Right hindlimb (tissue), 1 donor: Measurements from ENCODE around the gene PTPRO.

Source experiments
- DNase-seq: peaks from one replicate; pipeline ENCODE4 v3.0.0-alpha.2; 2018

Gene PTPRO

DNA sequence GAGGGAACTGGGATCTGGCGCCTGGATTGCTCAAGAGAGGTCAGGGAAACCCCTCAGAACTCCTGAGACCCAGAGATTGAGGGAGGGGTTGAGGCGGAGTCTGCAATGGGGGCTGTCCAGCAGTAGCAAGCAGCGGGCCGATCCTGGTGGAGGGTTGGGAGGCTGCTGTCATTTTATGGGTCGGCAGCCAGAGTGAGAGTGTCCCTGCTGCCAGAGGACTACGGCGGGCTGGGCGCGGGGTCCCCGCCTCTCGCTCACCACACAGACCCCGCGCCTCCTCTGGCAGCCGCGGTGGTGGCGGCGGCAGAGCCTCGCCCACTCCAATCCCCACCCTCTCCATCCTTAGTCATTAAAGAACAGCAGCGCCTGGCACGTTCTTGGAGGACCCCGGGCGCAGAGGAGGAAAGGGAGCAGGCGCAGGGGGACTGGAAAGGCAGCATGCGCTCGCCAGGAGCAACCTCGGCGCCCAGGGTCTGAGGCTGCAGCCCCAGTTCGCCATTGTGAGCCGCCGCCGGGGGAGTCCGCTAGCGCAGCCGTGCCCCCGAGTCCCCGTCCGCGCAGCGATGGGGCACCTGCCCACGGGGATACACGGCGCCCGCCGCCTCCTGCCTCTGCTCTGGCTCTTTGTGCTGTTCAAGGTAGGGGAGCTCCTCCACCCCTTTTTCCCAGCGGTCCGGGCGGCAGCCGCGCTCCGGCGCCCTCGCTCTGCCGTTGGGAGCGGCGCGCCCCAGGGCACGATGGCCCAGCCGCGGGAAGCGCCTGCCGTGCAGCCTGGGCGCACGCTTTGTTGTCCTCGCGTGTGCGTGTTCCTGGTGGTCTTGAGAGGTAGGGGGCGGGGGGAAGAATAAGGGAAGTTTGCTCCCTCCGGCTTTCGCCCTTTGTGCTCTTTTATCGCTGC is at the start of gene PTPRO:
Gene PTPRO (plus strand): TSS at position 345 of the 898 bp plus-strand sequence.
- DNase-seq = no peak

DNA sequence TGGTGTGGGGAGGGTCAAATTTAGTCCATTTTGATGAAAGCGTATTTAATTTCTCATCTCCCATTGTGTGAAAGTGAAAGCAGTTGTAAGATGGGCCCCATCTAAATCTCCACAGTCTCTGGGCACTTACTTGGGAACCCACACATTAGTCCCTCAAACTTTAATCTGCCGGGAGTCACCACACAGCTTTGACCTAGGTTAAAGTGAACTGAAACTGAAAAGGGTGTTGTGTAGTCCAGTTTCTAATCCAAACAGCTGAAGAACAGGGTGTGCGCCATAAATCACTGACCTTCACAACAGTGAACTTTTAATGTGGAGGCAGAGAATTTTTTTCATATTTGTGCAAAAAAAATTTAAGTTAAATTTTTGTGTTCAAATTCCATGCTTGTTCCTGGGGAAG is 48.4 kb upstream of the PTPRO start:
- DNase-seq = no peak

DNA sequence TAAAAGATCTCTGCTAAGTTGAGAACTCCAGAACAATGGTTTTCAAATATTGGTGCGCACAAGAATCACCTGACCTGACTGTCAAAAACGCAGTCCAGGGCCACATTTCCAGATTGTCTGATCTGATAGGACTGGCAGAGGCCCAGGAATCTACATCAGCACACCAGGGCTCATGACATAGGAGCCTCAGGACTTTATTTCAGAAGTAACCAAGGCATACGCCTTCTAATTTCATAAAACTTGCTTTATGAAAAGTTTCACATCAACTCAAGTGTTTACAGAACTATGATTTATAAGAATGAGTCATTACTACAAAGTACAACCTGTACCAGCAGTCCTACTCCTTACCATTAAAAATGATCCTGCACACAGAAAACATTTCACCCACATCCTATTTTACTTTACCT is 47.7 kb upstream of the PTPRO start:
- no peak for DNase-seq

DNA sequence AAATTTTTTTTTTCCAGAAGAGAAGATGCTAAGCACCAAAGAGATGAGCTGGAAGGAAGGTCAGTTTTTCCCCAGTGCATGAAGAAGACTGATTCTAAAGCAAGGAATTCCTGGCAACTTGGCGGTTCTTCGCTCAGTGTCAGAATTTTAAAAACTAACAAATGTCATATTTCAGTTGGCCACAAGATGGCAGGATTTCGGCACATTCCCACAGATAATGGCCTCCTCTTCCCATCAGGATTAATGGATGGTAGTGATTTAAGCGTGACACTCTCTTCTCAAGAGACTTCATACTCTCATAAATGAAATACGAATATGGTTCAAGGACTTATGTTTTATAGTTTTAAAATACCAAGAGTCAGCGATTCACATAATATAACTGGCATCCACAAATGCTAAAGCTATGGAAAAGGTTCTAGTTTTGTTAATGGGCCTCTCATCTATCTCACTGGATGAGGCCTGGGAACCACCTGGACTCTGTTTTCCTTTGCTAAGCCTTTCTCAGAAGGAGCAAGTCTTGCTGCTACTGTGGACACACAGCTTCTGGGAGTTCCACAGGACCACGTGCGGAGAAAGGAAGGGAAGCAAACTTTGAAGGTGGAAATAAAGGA is 46.1 kb upstream of the PTPRO start:
- no peak for DNase-seq

DNA sequence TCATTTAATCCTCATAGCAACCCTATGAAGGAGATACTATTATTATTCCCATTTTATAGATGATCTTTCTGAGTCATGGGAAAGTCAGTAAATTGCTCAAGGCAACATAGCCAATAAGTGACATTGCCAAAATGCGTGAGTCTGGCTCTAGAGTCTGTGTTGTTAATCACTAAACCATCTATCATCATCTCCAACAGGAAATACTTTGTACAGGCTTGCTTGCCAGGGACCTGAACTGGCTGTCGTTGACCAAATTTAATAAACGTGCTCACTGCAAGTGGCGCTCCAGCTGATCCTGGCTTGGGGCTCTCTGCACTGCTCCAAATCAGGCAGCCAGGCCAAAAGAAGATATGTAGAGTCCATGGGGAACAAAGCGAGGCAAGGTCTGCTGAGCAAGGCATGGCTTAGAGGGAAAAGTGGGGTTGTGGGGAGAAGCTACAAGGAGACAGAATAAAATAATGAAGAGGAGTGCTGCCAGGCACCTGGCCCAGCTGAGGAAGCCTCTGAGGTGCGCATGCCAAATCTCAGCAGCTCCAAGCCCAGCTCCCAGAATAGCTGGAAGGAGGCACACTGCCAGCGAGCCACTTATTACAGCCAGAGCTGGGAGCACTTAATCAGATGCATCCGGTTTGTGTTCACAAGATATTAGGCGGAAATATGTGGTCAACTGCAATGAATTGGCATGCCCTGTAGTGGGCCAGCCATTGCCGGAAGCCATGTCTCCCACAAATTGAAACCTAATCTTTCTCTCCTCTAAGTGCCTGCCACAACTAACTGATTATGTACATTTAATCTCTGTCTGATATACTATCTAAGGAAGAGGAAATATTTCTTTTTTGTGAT is 43.3 kb upstream of the PTPRO start:
- DNase-seq = peak; percentile 84

GRCh38 chr12:15280930-15281329 is 41.4 kb upstream of the PTPRO start:
- no peak for DNase-seq

GRCh38 chr12:15289192-15289591 is 33.1 kb upstream of the PTPRO start:
- no peak for DNase-seq

DNA sequence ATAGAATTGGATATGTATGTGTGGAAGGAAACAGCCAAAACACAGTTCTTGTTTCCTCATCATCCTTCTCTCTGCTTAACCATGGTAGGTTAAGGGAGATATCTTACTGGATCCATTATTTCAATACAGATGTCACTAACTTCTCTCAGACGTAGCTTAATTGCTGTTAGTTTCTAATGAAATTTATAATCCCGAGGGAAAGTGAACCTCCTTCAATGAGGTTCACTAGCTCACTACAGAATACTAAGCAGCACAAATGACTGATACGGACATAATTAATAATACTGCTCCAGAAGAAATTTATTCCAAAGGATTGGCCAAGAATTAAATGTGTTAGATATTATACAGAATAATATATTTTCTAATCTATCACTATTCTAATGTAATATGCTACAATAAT is 28.6 kb upstream of the PTPRO start:
- no peak for DNase-seq

GRCh38 chr12:15299947-15300346 is 22.4 kb upstream of the PTPRO start:
- no peak for DNase-seq

DNA sequence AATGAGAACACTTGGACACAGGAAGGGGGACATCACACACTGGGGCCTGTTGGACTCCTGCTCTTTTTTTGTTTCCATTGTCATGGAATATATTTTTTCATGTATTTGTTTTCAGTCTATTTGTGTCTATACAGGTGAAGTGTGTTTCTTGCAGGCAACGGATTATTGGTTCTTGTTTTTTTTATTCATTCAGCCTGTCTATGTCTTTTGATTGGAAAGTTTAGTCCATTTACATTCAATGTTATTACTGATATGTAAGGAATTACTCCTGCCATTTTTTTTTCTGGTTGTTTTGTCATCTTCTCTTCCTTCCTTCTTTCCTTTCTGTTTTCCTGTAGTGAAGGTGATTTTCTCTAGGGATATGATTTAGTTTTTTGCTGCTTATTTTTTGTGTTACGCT is 18.0 kb upstream of the PTPRO start:
- no peak for DNase-seq

DNA sequence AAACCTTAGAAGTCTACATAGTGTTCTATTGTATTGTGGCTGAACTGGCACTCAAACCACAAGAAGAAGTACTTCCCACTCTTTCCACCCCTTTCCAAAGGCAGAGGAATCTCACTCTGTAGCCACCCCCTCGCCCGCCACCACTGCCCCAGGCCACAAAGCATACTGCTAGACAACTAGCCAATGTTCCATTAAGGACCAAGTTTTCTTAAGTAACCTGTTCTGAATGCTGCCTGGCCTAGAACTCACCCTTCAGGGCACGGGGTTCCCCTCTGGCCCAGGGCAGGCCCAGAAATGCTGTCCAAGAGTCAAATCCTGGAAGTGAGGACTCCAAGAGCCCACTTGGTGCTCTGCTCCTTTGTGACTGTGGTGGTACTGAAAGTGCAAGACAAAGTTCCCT is 15.7 kb upstream of the PTPRO start:
- DNase-seq = no peak

GRCh38 chr12:15307079-15307478 is 15.2 kb upstream of the PTPRO start:
- DNase-seq = no peak

DNA sequence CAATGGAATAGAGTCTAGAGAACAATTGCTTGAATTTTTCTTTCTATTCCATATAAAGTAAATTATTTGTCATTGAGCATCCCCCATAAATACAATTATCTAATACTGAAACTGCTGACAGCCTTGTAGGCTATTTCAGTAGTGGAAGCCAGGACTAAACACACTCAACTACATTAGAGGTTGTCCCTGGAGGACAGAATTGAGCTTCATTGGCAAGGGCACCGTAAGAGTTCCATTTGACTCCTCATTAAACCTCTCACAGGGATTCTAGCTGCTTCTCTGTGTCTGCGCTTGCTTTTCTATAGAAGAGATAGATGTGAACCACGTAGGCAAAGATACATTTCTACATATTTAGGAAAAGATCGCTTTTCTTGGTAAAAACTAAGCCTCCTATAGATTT is 3.5 kb upstream of the PTPRO start:
- DNase-seq = no peak

DNA sequence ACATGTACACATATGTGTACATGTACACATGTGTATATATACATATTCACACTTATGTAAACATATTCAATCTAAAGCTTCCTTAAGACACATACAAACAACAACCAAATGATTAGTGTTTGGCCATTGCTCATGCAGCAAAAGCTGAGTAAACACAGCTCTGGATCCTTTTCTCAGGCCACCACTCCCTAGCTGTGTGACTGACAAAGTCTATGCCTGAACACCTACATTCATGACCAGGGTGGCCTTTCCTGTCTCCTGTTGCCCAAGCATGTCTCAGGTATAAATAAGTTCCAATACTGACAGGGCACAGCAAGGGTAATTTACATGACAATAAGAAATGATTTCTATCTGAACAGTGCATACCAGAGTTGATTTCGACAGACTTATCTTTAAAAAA is 1.4 kb upstream of the PTPRO start:
- no peak for DNase-seq

- no peak for DNase-seq
These were observed 1.2 kb downstream of the PTPRO start for GRCh38 chr12:15323480-15323879.

DNA sequence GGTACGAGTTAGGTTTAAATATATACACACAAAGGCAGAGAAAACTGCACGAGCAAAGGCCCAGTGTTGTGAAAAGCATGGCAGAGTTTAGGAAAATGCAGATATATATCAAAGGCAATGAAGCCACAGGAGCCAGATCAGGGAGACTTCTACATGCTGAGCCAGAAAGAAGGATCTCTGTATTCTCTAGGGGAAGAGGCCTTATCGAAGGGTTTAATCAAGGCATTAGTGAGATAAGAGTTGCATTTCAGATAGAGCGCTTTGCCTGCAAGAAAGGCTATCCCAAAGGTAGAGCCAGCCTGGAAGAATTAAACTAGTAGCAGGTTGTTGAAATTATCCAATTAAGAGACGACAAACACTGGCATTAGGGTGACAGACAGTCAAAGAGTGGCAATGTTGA is 7.6 kb downstream of the PTPRO start:
- DNase-seq = no peak

- DNase-seq = no peak
These were observed 11.9 kb downstream of the PTPRO start for GRCh38 chr12:15334225-15334624.

- no peak for DNase-seq
These were observed 13.7 kb downstream of the PTPRO start for GRCh38 chr12:15335959-15336358.

- no peak for DNase-seq
These were observed 14.7 kb downstream of the PTPRO start for GRCh38 chr12:15336768-15337553.

DNA sequence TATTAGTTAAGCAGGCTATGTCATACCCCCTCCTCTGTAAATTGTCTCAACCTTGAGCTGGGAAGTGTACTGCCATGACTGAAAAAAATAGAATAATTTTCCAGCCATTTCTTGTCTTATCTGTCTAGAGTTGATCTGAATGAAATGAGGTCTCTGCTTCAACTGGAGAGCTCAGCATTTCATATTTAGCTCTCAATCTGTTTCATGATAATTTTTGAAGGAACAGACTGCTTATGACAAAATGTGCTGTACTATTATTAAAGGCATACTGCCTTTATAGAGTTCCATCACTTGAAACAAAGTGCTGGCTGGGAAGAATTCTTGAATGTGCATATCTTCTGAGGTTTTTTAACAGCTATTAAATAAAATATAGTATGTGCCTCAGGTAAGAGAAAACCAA is 19.1 kb downstream of the PTPRO start:
- DNase-seq = no peak

DNA sequence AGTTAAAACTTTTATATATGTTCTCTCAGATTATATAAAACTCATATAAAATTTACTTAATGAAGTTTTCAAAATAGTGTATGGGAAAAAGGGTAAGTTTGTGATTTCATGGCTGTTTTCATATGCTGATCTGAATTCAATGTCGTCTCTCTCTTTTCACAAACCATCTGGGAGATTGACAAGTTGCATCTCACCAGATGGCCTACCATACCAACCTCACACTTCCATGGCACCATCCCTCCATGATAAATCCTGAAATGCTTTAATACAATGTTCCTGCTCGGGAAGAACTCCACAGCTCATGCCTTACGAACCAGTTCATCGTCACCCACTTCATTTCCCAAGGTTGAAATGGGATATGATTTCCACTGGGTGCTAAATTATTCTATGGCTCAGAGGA is 22.3 kb downstream of the PTPRO start:
- no peak for DNase-seq

- DNase-seq = no peak
These were observed 24.2 kb downstream of the PTPRO start for GRCh38 chr12:15346488-15346887.

DNA sequence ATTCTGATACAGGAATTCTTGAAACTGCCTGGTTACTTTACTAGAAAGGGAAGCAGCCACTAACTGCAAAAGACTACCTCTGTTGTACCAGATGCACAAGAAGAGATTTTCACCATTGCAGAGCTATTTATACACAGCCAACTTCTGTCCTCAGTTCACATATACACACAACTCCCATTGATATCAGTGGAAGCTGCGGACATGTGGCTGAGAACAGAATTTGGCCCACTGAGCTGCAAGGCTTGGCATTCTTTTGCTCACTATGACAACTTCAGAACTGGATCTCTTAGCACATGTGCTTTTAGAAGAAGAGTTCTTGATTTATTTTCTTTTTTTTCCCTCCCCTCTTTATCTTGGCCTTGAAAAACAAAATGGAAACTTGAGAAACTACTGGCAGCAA is 28.3 kb downstream of the PTPRO start:
- no peak for DNase-seq
